NT2/D1 (cell line): Measurements from ENCODE around the gene DIP2C.

ENCODE experiments used
- SUZ12 ChIP-seq: IDR thresholded peaks from 2 replicates; pipeline ENCODE4 v1.6.1; 2011; ENCODE audit not compliant: insufficient read length, insufficient read depth; ENCODE audit errors: extremely low read depth
- ZNF274 ChIP-seq: IDR thresholded peaks from 2 replicates; pipeline ENCODE4 v1.6.1; 2011; ENCODE audit warnings: mild to moderate bottlenecking, low read depth, low read length

- TF ChIP-seq ZNF274 (no peak), SUZ12 (no peak)
Observed at GRCh38 chr10:689121-689451, 382 bp downstream of the DIP2C start.
